GM23338 (cell line): ENCODE data around the gene C1orf210. TPM values are rescaled to one million over a fixed set of nuclear protein-coding genes. Genes with fewer than 3 reads are reported as not detected.

ENCODE experiments used
- CREB1 ChIP-seq: fragments of 250-450 bp; sonication (Bioruptor Pico); IDR thresholded peaks from 2 replicates; pipeline ENCODE4 v1.5.0; 2020; ENCODE audit warnings: low read depth, mild to moderate bottlenecking, moderate library complexity
- CTCF ChIP-seq, 2 experiments: fragments of 200-600 bp in 1 of 2; sonication (generic) in 1 of 2; conservative IDR thresholded peaks; 2 replicates each; pipeline versions ENCODE4 v1.5.1 to v1.6.1; 2016 to 2017; ENCODE audit warnings: antibody characterized with exemption in 2 of 2, low read depth in 2 of 2, mild to moderate bottlenecking in 2 of 2, moderate library complexity in 1 of 2
- ETS1 ChIP-seq: IDR thresholded peaks from 2 replicates; pipeline ENCODE4 v1.6.1; 2016; ENCODE audit warnings: antibody characterized with exemption
- EZH2 ChIP-seq: fragments of 200-600 bp; sonication (generic); IDR thresholded peaks from one replicate; pipeline ENCODE4 v1.8.0; 2017; ENCODE audit warnings: antibody characterized with exemption, mild to moderate bottlenecking, low read depth; ENCODE audit not compliant: unreplicated experiment
- EZH2phosphoT487 ChIP-seq: fragments of 200-600 bp; sonication (generic); IDR thresholded peaks from one replicate; pipeline ENCODE4 v1.8.1; 2018; ENCODE audit warnings: antibody characterized with exemption; ENCODE audit not compliant: unreplicated experiment
- JUNB ChIP-seq: IDR thresholded peaks from one replicate; pipeline ENCODE4 v1.6.1; 2016; ENCODE audit warnings: antibody characterized with exemption; ENCODE audit not compliant: unreplicated experiment
- NANOG ChIP-seq: IDR thresholded peaks from 2 replicates; pipeline ENCODE4 v1.6.1; 2016; ENCODE audit warnings: antibody characterized with exemption, borderline replicate concordance
- STAT1 ChIP-seq: IDR thresholded peaks from one replicate; pipeline ENCODE4 v1.6.1; 2016; ENCODE audit warnings: antibody characterized with exemption; ENCODE audit not compliant: unreplicated experiment
- ZNF114 ChIP-seq: fragments of 250-450 bp; sonication (Bioruptor Pico); IDR thresholded peaks from 2 replicates; pipeline ENCODE4 v1.5.0; 2020; ENCODE audit warnings: mild to moderate bottlenecking, moderate library complexity
- ZNF331 ChIP-seq: fragments of 250-450 bp; sonication (Bioruptor Pico); IDR thresholded peaks from 2 replicates; pipeline ENCODE4 v1.5.0; 2020; ENCODE audit warnings: low read depth, mild to moderate bottlenecking, moderate library complexity
- ZNF462 ChIP-seq: fragments of 250-450 bp; sonication (Bioruptor Pico); IDR thresholded peaks from 2 replicates; pipeline ENCODE4 v1.5.0; 2020; ENCODE audit warnings: mild to moderate bottlenecking, moderate library complexity
- polyA plus RNA-seq: library from polyadenylated mRNA; unstranded; fragments of >200 nt; fragmentation: Nextera tagmentation; extraction: Ambion mirVana; gene quantifications from 2 replicates; pipeline ENCODE4 v1.2.1, GENCODE V29; 2016
- total RNA-seq: library from RNA; depleted of rRNA; stranded (reverse); fragments of >200 nt; shearing (Covaris generic); gene quantifications from 2 replicates; pipeline ENCODE4 v1.2.3, GENCODE V29; 2014

C1orf210 gene
- total and polyA plus RNA-seq, 2 experiments from 2014 or later = 10.3 to 17.1 TPM

- TF ChIP-seq ZNF462 (CRISPR knock-in tag) (no peak), JUNB (no peak), ETS1 (no peak), ZNF114 (CRISPR knock-in tag) (no peak), CTCF (conservative IDR thresholded peaks at IDR 0.05; ENCODE audit: low read depth in 2 of 2) (no peak), STAT1 (no peak), EZH2phosphoT487 (no peak), ZNF331 (CRISPR knock-in tag) (no peak), NANOG (no peak), CREB1 (CRISPR knock-in tag) (no peak), EZH2 (no peak)
These were observed 26.1 kb upstream of the C1orf210 start (continued) for GRCh38 chr1:43311521-43311920.
